GM18861 (cell line): ENCODE measurements around the gene CRIP2.

Source experiments
- ATAC-seq: cut with Tn5 transposase; IDR thresholded peaks from one replicate; pipeline ENCODE4 v1.9.1; 2021; ENCODE audit not compliant: unreplicated experiment

CRIP2 gene

DNA sequence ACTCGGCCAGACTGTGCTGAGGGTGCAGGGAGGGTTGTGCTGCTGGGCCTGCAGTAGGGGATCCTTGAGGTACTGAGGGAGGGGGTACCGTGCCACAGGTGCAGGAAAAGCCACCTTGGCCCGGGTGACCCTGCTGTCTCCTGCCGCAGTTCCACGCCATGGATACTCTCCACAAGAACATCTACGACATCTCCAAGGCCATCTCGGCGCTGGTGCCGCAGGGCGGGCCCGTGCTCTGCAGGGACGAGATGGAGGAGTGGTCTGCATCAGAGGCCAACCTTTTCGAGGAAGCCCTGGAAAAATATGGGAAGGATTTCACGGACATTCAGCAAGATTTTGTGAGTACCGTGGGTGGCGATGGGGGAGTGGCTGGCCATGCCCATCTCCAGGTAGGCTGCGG lies 14.0 kb upstream of the CRIP2 start:
- no peak for ATAC-seq

- no peak for ATAC-seq
Measured at GRCh38 chr14:105461903-105462302, 12.7 kb upstream of the CRIP2 start.

- ATAC-seq = no peak
Measured at GRCh38 chr14:105464501-105464900, 10.1 kb upstream of the CRIP2 start.

GRCh38 chr14:105465209-105466031 lies 9.2 kb upstream of the CRIP2 start:
- ATAC-seq = no peak

DNA sequence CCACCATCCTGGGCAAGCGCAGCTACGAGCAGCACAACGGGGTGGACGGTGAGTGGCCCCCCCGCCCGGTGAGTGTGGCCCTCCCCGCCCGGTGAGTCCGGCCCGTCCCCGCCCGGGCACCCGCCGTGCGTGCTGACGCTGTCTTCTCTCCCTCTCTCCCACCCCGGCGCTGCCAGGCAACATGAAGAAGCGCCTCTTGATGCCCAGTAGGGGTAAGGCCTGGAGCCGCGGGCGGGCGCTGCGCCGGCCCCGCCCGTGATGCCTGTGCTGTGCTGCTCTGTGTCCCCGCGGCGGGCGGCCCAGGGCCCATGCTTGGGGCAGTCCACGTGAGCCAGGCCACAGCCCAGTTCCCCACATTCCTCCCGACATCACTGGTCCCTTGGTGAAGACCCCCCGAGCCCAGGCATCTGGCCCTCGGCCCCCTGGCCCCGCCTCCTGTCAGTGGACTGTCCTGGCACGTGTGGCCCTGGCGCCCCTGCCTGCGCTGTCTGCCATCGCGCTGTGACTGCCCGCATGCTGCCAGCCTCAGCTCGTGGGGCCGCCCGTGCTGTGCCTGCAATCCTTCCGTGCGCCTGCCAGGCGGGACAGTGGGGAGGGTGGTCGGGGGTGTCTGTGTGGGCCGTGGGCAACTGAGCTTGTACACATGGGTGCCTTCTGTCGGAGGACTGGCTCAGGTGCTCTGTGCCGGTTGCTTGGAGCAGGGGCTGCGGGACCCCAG lies 7.9 kb upstream of the CRIP2 start:
- ATAC-seq = no peak

DNA sequence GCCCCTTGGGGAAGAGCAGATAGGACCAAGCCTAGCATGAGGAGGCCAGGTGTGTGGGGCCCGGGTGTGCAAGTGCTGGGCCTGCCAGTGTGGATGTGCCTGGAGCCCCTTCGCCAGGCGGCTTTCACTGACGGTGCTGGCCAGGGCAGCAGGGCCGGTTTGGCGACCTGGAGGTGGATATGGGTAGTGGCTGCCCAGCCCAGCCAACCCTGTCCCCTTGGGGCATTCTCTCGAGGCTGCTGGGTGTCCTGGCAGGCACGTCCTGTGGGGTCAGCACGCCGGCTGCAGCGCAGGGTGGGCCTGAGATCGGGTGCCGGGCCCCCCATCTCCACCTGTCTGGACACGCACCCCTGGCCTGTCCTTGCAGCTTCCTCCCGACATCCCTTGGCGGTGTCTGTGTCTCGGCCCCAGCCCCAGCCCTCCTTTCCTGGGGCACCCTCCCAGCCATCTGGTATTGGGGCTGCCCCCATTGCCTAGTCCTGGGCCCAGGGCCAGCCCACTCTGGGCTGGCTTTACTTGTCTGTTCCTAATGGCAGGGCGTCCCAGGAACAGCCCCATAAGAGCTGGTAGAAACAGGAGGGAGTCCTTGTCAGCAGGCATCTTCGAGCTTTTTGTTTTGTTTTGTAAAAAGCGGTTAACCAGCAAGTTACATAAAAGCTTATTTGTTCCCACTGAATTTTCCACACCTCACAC lies 7.2 kb upstream of the CRIP2 start:
- no peak for ATAC-seq

DNA sequence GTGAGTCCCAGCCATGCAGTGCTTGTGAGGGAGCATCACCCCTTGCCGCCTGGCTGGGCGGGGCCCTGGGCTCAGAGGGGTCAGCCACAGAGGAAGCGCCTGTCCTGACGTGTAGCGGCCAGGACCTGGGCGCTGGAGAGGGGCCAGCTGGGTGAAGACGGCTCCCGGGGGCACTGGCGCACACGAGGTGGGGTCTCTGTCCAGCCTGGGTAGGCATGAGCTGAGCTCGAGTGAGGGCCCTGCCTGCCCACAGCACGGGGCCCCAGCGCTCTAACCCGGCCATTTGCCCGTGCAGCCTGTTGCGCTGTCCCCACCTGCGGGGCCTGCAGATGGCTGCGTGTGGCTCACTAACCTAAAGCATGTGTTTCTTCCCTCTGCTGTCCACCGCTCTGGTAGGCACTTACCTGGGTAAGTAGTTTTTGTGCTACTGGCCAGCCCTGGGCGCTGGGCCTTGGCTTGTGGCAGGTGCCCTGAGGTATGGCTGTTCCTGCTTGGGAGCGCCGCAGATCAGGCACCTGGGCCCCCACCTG lies 6.6 kb upstream of the CRIP2 start:
- no peak for ATAC-seq

DNA sequence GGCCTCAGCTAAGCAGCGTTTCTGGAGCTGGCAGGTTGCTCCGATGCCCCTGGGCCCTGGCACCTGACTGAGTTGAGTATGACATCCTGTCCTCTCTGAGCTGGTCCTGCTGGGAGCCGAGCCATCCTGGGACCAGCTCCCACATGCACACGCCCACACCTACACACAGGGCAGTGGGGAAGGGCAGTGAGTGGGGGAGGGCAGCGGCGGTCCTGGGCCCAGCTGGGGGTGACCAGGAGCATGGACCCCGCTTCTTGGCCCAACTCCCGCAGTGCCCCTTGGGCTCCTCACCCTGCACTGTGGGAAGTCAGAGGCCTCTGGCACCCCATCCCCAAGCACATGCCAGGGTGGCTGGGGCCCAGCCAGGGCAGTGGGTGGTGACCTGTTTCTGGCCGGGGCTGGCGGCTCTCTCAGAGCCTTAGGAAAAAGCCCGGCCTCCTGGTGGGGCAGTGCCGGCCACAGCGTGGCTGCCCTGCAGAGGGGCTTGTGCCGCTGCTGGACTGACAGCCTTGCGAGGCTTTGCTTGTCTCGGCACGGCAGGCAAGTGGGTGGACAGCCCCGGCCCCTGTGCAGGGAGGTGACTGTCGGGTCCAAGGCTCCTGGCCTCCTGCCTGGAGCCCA lies 5.9 kb upstream of the CRIP2 start:
- ATAC-seq = no peak

DNA sequence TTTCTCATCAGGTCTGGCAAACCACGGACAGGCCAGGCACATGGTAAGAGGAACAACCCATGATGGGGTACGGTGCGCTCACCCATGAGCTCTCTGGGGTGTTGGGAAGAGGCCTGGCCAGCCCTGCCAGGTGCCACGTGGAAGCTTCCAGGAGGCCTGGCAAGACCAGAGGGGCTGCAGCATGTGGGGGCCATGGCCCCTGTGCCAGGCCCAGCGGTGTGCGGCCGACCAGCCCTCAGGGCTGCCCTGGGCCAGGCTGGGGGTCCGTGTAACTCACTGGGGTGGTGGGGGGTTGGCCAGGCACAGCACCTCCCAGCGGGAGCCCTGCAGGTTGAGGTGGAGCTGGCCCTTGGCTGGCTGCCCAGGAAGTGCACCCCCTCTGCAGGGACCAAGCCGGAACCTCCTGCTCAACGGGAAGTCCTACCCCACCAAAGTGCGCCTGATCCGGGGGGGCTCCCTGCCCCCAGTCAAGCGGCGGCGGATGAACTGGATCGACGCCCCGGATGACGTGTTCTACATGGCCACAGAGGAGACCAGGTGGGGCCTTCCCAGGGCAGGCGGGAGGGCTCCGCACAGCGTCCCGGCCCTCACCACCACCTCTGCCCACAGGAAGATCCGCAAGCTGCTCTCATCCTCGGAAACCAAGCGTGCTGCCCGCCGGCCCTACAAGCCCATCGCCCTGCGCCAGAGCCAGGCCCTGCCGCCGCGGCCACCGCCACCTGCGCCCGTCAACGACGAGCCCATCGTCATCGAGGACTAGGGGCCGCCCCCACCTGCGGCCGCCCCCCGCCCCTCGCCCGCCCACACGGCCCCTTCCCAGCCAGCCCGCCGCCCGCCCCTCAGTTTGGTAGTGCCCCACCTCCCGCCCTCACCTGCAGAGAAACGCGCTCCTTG lies 4.9 kb upstream of the CRIP2 start:
- ATAC-seq = no peak

GRCh38 chr14:105470350-105471296 lies 4.0 kb upstream of the CRIP2 start:
- no peak for ATAC-seq

- ATAC-seq = no peak
Measured at GRCh38 chr14:105471297-105471821, 3.3 kb upstream of the CRIP2 start.

- ATAC-seq = no peak
Measured at GRCh38 chr14:105471823-105472485, 2.7 kb upstream of the CRIP2 start.

- no peak for ATAC-seq
Measured at GRCh38 chr14:105472486-105472991, 2.1 kb upstream of the CRIP2 start.

DNA sequence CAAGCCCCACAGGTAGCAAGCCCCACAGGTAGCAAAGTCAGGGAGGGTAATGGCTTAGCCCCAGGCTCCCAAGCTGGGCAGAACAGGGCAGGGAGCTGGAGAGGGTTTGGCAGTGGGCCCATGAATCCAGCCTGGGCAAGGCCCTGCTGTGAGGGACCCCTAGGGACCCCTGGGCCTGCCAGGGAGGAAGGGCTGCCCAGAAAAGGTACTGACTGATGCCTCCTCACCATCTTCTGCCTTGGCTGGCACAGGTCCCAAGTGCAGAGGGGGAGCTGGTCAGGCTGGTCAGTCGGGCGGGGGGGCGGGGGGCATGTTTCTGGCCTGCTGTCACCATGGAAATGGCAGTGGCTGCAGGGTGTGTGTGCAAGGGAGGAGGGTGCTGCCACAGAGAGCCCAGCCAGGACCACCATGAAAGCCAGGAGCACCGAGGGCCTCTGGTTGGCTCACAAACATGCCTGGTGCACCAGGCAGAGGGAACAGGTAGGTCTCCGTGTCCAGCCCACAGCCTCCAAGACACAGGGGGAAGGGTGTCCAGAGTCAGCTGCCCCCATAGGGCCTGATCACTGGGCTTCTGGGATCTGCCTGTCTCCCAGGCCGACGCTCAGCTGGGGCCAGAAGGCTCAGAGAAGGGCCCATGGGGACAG lies 1.5 kb upstream of the CRIP2 start:
- no peak for ATAC-seq

DNA sequence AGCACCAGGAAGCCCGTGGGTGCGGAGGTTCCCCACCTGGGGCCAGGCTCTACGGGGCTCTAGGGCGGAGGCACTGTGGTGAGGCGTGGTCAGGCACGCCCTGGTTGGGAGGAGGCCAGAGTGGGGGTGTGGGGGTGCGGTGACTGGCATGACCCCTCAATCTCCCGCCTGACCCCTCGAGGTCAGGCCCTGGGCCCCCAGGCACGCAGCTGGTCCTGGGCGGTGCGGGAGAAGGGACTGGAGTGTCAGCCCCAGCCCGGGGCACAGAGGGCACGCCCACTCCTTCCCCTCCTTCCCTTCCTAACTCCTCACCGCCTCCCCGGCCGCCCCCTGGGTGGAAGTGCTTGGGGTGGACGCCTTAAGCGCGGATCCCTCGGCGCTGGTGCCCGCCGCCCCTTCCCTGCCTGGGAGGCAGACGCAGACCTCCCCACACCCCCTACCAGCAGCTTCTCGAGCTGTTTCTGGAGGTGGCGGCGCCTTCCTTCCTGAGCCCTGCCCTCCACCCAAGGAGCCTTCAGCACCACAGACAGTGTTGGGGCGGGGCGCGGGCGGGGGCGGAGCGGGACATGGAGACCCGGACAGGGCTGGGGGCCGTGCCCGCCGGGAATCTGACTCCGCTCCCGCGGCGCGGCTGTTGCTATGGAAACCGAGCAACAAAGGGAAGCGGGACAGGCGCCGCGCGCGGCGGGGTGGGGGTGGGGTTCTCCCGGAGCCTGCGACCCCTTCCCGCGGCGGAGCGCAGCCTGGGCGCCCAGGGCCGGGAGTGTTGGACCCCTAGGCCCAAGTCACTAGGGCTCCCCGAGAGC lies 741 bp upstream of the CRIP2 start:
- ATAC-seq = no peak

DNA sequence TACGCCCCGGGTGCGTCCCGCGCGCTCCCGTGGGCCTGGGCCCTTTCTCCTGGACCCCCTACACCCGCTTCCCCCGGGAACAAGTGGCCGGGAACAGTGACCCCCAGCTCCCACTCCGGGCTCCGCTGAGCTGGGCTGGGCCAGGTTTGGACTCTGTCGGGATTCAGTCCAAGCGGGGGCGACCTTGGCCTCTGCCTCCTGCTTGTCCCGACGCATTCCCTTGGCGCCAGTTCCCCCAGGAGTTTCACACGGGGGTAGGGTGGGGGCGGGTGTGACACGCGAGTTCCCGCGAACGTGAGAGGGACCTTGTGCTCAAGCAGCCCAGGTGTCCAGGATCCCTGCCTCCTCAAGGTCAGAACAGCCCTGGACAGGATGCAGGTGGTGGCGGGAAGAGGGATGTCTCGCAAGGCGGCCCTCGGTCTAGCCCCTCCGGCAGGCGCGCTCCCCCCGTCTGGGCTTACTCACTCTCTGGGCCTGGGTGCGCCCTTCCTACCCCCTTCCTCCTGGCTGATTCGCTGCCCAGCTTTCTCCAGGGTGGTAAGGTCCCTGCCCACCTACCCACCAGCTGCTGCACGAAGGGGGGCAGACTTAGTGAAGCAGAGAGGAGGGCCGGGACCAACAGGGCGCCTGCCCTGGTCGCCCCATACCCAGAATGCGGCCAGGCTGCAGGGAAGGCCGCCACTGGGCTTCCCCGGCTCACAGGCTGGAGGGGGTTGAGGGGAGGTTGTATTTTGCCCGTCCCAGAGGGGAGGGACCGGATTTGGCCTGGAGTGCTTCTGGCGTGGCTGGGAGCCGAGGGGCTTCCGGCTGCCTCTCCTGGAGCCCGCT lies 862 bp downstream of the CRIP2 start:
- ATAC-seq = no peak
